ENCODE results near the gene KCTD4. TPM values are rescaled to one million over a fixed set of nuclear protein-coding genes. Genes with fewer than 3 reads are reported as not detected.

Gene KCTD4
- polyA plus RNA-seq, 1 donor from 2014 or later = 1.2 TPM

GRCh38 chr13:45180713-45181601, 19.9 kb downstream of the KCTD4 start:
- Histone ChIP-seq H3K9me3 (ENCODE audit: low read length) (no peaks in the 10 kb centered on the region), H3K4me2 (ENCODE audit: low read length) (no peak overlapping the region), H3K79me2 (replicated peaks; ENCODE audit: insufficient read depth, low read length) (no peaks in the 10 kb centered on the region), H4K20me1 (ENCODE audit: insufficient read depth) (no peaks in the 10 kb centered on the region), H3F3A (ENCODE audit: insufficient read depth, low read length, poor library complexity, severe bottlenecking) (no peaks in the 10 kb centered on the region), H3K27ac (ENCODE audit: low read length) (no peak overlapping the region), H3K36me3 (ENCODE audit: insufficient read depth, low read length) (no peaks in the 10 kb centered on the region), H3K4me3 (ENCODE audit: low read length) (no peak overlapping the region), H3K9me2 (ENCODE audit: insufficient read depth, low read length) (no peaks in the 10 kb centered on the region), H3K9ac (ENCODE audit: low read length) (no peak overlapping the region), H3K27me3 (ENCODE audit: insufficient read depth, low read depth, low read length) (no peaks in the 10 kb centered on the region), H2AFZ (ENCODE audit: low read depth, low read length) (no peak overlapping the region)
- TF ChIP-seq CTCF (IDR thresholded peaks at IDR 0.05; ENCODE audit: poor library complexity, severe bottlenecking) (no peak), RAD21 (conservative IDR thresholded peaks at IDR 0.05) (no peak), EP300 (conservative IDR thresholded peaks at IDR 0.05; ENCODE audit: poor library complexity, severe bottlenecking) (no peak), POLR2AphosphoS5 (IDR thresholded peaks at IDR 0.05) (no peak), REST (IDR thresholded peaks at IDR 0.05; ENCODE audit: borderline replicate concordance) (no peak)

GRCh38 chr13:45180303-45180702, 20.5 kb downstream of the KCTD4 start:
- Histone ChIP-seq H3K36me3 (ENCODE audit: insufficient read depth, low read length) (no peaks in the 10 kb centered on the region), H3K9ac (ENCODE audit: low read length) (no peak overlapping the region), H4K20me1 (ENCODE audit: insufficient read depth) (no peaks in the 10 kb centered on the region), H3K9me3 (ENCODE audit: low read length) (no peaks in the 10 kb centered on the region), H3K27ac (ENCODE audit: low read length) (no peak overlapping the region), H3K27me3 (ENCODE audit: insufficient read depth, low read depth, low read length) (no peaks in the 10 kb centered on the region), H3K4me2 (ENCODE audit: low read length) (no peak overlapping the region), H3K79me2 (replicated peaks; ENCODE audit: insufficient read depth, low read length) (no peaks in the 10 kb centered on the region), H3K4me3 (ENCODE audit: low read length) (no peak overlapping the region), H3F3A (ENCODE audit: insufficient read depth, low read length, poor library complexity, severe bottlenecking) (no peaks in the 10 kb centered on the region), H3K9me2 (ENCODE audit: insufficient read depth, low read length) (no peaks in the 10 kb centered on the region), H2AFZ (ENCODE audit: low read depth, low read length) (no peak overlapping the region)
- TF ChIP-seq CTCF (IDR thresholded peaks at IDR 0.05; ENCODE audit: poor library complexity, severe bottlenecking) = no peak
- TF ChIP-seq SMC3 (conservative IDR thresholded peaks at IDR 0.05; ENCODE audit: poor library complexity) = no peak
- TF ChIP-seq TAF1 (IDR thresholded peaks at IDR 0.05; ENCODE audit: low read depth) = no peak
- no peak for TF ChIP-seq POLR2AphosphoS5 (IDR thresholded peaks at IDR 0.05)
- no peak for TF ChIP-seq REST (IDR thresholded peaks at IDR 0.05; ENCODE audit: borderline replicate concordance)
- no peak for TF ChIP-seq EP300 (conservative IDR thresholded peaks at IDR 0.05; ENCODE audit: poor library complexity, severe bottlenecking)
- TF ChIP-seq RAD21 (conservative IDR thresholded peaks at IDR 0.05) = no peak
- TF ChIP-seq EZH2 (IDR thresholded peaks at IDR 0.05; ENCODE audit: borderline replicate concordance, insufficient read depth, low read length, poor library complexity, severe bottlenecking) = no peak
